ENCODE data around the gene NELFB.

NELFB gene

DNA sequence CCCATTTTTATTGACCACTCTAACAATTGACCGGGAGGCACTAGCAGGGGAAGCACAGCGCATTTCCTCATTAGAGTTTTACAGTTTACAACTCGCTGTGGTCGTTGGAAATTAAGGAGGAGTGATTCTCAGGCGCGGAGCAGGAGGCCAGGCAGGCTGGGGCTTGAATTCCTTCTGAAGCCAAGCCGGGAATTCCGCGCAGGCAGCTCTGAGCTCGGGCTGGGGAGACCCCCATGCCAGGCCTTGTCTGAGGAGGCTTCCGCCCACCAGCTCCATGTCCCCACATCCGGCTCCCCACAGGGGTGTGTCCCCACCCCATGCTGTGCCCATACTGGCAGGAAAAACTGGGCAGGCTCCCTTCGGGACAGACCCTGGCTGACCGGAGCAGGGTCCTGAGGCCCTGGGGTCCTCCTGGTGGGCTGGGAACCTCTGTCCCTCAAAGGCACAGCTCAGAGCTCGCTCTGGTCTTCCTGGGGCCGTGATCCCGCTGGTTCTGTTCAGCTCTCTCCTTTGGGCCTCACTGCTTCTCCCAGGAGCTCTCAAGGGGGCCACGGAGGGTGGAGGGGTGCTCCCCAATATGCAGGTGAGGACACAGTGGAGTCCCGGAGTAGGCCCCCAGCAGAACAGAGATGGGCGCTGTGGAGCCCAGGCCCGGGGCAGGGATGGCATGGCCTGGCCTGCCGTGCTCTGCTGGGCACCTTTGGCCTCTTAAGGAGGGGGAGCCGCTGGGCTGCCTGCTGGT lies 48.2 kb downstream of the NELFB start:
- peak overlapping the region; percentile 100 for H2BK15ac ChIP-seq (ENCODE audit: low read length)
- H3K36me3 ChIP-seq (replicated peaks in 1 of 2; ENCODE audit: control insufficient read depth in 2 of 2, insufficient read depth in 2 of 2, low read length in 2 of 2) = peaks cover 5 to 8% of the 10 kb centered on the region in 2 donors
- H3K4me1 ChIP-seq (ENCODE audit: control insufficient read depth in 2 of 2, insufficient read depth in 1 of 2, low read depth in 1 of 2, low read length in 2 of 2) = peaks cover 55 to 61% of the 10 kb centered on the region in 2 donors
- no peak overlapping the region for H3K27ac ChIP-seq (replicated peaks; ENCODE audit: low read length)
- H4K91ac ChIP-seq (ENCODE audit: low read depth, low read length, poor library complexity) = peak overlapping the region; percentile 95
- WGBS, 2 donors (ENCODE audit: extremely low coverage in 2 of 2, insufficient read length in 2 of 2, insufficient replicate concordance in 1 of 2) = no CpG with 5 or more reads among the region's 23 CpGs
- no peak overlapping the region for H3K9ac ChIP-seq (ENCODE audit: low read depth, low read length, poor library complexity)
- H3K14ac ChIP-seq (ENCODE audit: low read length) = peak overlapping the region; percentile 56
- H4K8ac ChIP-seq (ENCODE audit: low read depth, low read length) = peak overlapping the region; percentile 92
- H3K18ac ChIP-seq (ENCODE audit: low read length) = peak overlapping the region; percentile 99
- peaks cover 0 to 7% (median 3%) of the 10 kb centered on the region in 3 experiments for H3K27me3 ChIP-seq (ENCODE audit: control insufficient read depth in 3 of 3, insufficient read depth in 3 of 3, low read depth in 1 of 3, low read length in 3 of 3)
- H3K4me3 ChIP-seq (ENCODE audit: low read length in 2 of 2) = peak overlapping the region in 1 of 2 donors; percentile 38
- H2AFZ ChIP-seq (ENCODE audit: low read length) = peak overlapping the region; percentile 86
- no peak for DNase-seq (ENCODE audit: low spot score)
- peak overlapping the region; percentile 91 for H3K4me2 ChIP-seq (ENCODE audit: insufficient read depth, low read length, poor library complexity, severe bottlenecking)
- H2BK5ac ChIP-seq (ENCODE audit: low read length) = peak overlapping the region; percentile 98
- H3K4ac ChIP-seq (ENCODE audit: low read length) = peak overlapping the region; percentile 26
- peak overlapping the region; percentile 99 for H2BK120ac ChIP-seq (ENCODE audit: low read depth, low read length)
- H3K23ac ChIP-seq (ENCODE audit: low read depth, low read length, poor library complexity) = peak overlapping the region; percentile 85
- peaks cover 6% of the 10 kb centered on the region for H3K79me1 ChIP-seq (ENCODE audit: low read depth, low read length)
- H3K9me3 ChIP-seq (replicated peaks in 1 of 2; ENCODE audit: control insufficient read depth in 2 of 2, insufficient read depth in 1 of 2, low read depth in 1 of 2, low read length in 2 of 2) = no peaks in the 10 kb centered on the region
- peak overlapping the region; percentile 94 for H2BK12ac ChIP-seq (ENCODE audit: low read length)
- peak overlapping the region; percentile 100 for H2AK5ac ChIP-seq (ENCODE audit: low read depth, low read length)

DNA sequence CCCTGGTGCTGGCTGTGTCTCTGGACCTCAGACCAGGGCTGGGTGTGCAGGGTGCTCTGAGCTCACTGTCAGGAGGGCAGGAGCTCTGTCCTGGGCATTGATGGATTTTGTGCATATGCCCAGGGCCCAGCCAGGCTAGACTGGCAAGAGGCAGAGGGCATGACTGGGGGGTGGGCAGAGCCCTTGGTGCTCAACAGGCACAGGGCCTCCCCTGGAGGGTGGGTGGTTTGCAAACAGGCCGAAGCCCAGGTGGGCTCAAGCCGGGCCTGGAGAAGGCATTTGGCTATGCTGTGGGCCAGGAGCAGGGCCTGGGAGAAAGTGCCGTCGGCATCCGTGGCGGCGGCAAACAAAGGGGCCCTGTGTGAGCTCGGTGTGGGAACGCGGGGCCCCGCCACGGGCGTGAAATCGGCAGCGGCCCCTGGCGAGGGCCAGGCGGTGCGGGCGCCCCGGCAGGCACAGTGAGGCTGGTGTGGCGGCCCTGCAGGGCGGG lies 48.8 kb downstream of the NELFB start:
- Histone ChIP-seq H3K4me1 (ENCODE audit: control insufficient read depth in 2 of 2, insufficient read depth in 1 of 2, low read depth in 1 of 2, low read length in 2 of 2) (peaks cover 52 to 56% of the 10 kb centered on the region in 2 donors), H4K8ac (ENCODE audit: low read depth, low read length) (no peak overlapping the region), H3K4ac (ENCODE audit: low read length) (peak overlapping the region; percentile 95), H3K79me1 (ENCODE audit: low read depth, low read length) (peaks cover 6% of the 10 kb centered on the region), H2BK15ac (ENCODE audit: low read length) (peak overlapping the region; percentile 100), H3K27ac (replicated peaks; ENCODE audit: low read length) (no peak overlapping the region), H3K4me2 (ENCODE audit: insufficient read depth, low read length, poor library complexity, severe bottlenecking) (no peak overlapping the region), H4K91ac (ENCODE audit: low read depth, low read length, poor library complexity) (peak overlapping the region; percentile 3), H3K9ac (ENCODE audit: low read depth, low read length, poor library complexity) (peak overlapping the region; percentile 44), H3K9me3 (replicated peaks in 1 of 2; ENCODE audit: control insufficient read depth in 2 of 2, insufficient read depth in 1 of 2, low read depth in 1 of 2, low read length in 2 of 2) (no peaks in the 10 kb centered on the region), H3K27me3 (ENCODE audit: control insufficient read depth in 3 of 3, insufficient read depth in 3 of 3, low read depth in 1 of 3, low read length in 3 of 3) (peaks cover 0 to 5% (median 3%) of the 10 kb centered on the region in 3 experiments), H3K23ac (ENCODE audit: low read depth, low read length, poor library complexity) (peak overlapping the region; percentile 75), H2AK5ac (ENCODE audit: low read depth, low read length) (peak overlapping the region; percentile 100), H3K18ac (ENCODE audit: low read length) (peak overlapping the region; percentile 99), H2BK12ac (ENCODE audit: low read length) (peak overlapping the region; percentile 98), H3K36me3 (replicated peaks in 1 of 2; ENCODE audit: control insufficient read depth in 2 of 2, insufficient read depth in 2 of 2, low read length in 2 of 2) (peaks cover 2% of the 10 kb centered on the region in 2 donors), H2BK120ac (ENCODE audit: low read depth, low read length) (peak overlapping the region; percentile 92), H2BK5ac (ENCODE audit: low read length) (peak overlapping the region; percentile 98), H3K4me3 (ENCODE audit: low read length in 2 of 2) (no peak overlapping the region), H2AFZ (ENCODE audit: low read length) (no peak overlapping the region), H3K14ac (ENCODE audit: low read length) (no peak overlapping the region)
- no peak for DNase-seq (ENCODE audit: low spot score)
- no CpG with 5 or more reads among the region's 22 CpGs for WGBS, 2 donors (ENCODE audit: extremely low coverage in 2 of 2, insufficient read length in 2 of 2, insufficient replicate concordance in 1 of 2)

- Histone ChIP-seq H3K18ac (ENCODE audit: low read length) (peak overlapping the region; percentile 99), H4K8ac (ENCODE audit: low read depth, low read length) (no peak overlapping the region), H3K36me3 (replicated peaks in 1 of 2; ENCODE audit: control insufficient read depth in 2 of 2, insufficient read depth in 2 of 2, low read length in 2 of 2) (no peaks in the 10 kb centered on the region), H3K4me2 (ENCODE audit: insufficient read depth, low read length, poor library complexity, severe bottlenecking) (no peak overlapping the region), H2AFZ (ENCODE audit: low read length) (peak overlapping the region; percentile 60), H2BK5ac (ENCODE audit: low read length) (peak overlapping the region; percentile 98), H3K9ac (ENCODE audit: low read depth, low read length, poor library complexity) (peak overlapping the region; percentile 63), H3K27me3 (ENCODE audit: control insufficient read depth in 3 of 3, insufficient read depth in 3 of 3, low read depth in 1 of 3, low read length in 3 of 3) (peaks cover 0 to 5% (median 3%) of the 10 kb centered on the region in 3 experiments), H2BK12ac (ENCODE audit: low read length) (peak overlapping the region; percentile 98), H3K27ac (replicated peaks; ENCODE audit: low read length) (peak overlapping the region; percentile 74), H3K4me1 (ENCODE audit: control insufficient read depth in 2 of 2, insufficient read depth in 1 of 2, low read depth in 1 of 2, low read length in 2 of 2) (peaks cover 47 to 50% of the 10 kb centered on the region in 2 donors), H3K79me1 (ENCODE audit: low read depth, low read length) (peaks cover 6% of the 10 kb centered on the region), H2AK5ac (ENCODE audit: low read depth, low read length) (peak overlapping the region; percentile 100), H3K14ac (ENCODE audit: low read length) (peak overlapping the region; percentile 94), H2BK120ac (ENCODE audit: low read depth, low read length) (peak overlapping the region; percentile 92), H3K9me3 (replicated peaks in 1 of 2; ENCODE audit: control insufficient read depth in 2 of 2, insufficient read depth in 1 of 2, low read depth in 1 of 2, low read length in 2 of 2) (no peaks in the 10 kb centered on the region), H3K4ac (ENCODE audit: low read length) (peak overlapping the region; percentile 95), H2BK15ac (ENCODE audit: low read length) (peak overlapping the region; percentile 100), H4K91ac (ENCODE audit: low read depth, low read length, poor library complexity) (no peak overlapping the region), H3K4me3 (ENCODE audit: low read length in 2 of 2) (no peak overlapping the region), H3K23ac (ENCODE audit: low read depth, low read length, poor library complexity) (peak overlapping the region; percentile 17)
- DNase-seq (ENCODE audit: low spot score) = no peak
- no CpG with 5 or more reads among the region's 16 CpGs for WGBS, 2 donors (ENCODE audit: extremely low coverage in 2 of 2, insufficient read length in 2 of 2, insufficient replicate concordance in 1 of 2)
These were observed 49.4 kb downstream of the NELFB start for GRCh38 chr9:137304383-137305059.

Measured in neuronal stem cell (in vitro differentiated cells).